ENCODE measurements around the gene FOXR1. TPM values are rescaled to one million over a fixed set of nuclear protein-coding genes. Genes with fewer than 3 reads are reported as not detected.

The FOXR1 gene
- total and polyA plus RNA-seq, 2 of the 8 experiments (the other 6 are each of a cell fraction or from before 2014, with no cell fraction given), result not detected

GRCh38 chr11:119030029-119030328, 58.4 kb downstream of the FOXR1 start:
- H3K4me2 ChIP-seq (ENCODE audit: insufficient read depth in 1 of 2, low read depth in 2 of 2, low read length in 2 of 2), result peak overlapping the region; percentile 81 to 82
- H2AK5ac ChIP-seq (ENCODE audit: low read depth, low read length), result no peak overlapping the region
- peak overlapping the region; percentile 91 for H3K18ac ChIP-seq (ENCODE audit: extremely low read depth, low read length)
- no peak overlapping the region for H2BK15ac ChIP-seq (ENCODE audit: low read length)
- DNase-seq (ENCODE audit: low read depth in 1 of 2, low spot score in 2 of 2) (no peak), FAIRE-seq (no peak)
- H2AFZ ChIP-seq (ENCODE audit: low read length), result no peak overlapping the region
- ChIA-PET POLR2A (ENCODE audit: partially characterized antibody) (interaction anchor here (0.9 to 9.7 kb wide), 10 partner anchors 12 to 239 kb away, joined by 3 to 224 read pairs (median 5); partner anchors contain the start of genes DDX6, DPAGT1, HYOU1 and RPS25), CTCF (ENCODE audit: partially characterized antibody) (interaction anchor here (0.9 to 3.1 kb wide), 7 partner anchors 9 to 53 kb away, joined by 3 to 12 read pairs (median 3); partner anchors contain the start of genes RPS25, TRAPPC4 and VPS11)
- peaks cover 7% of the 10 kb centered on the region; the same call in 1 of the 2 replicates for H3K23me2 ChIP-seq (ENCODE audit: low read depth, low read length)
- WGBS, 2 experiments (ENCODE audit: extremely low coverage in 1 of 2, insufficient coverage in 1 of 2, insufficient read length in 1 of 2, insufficient replicate concordance in 2 of 2, low coverage in 1 of 2, low lambda C conversion rate in 2 of 2, missing lambda C conversion rate in 1 of 2), result 4% methylated on average over 13 of the region's 13 CpGs; no CpG with 5 or more reads in 1 of the 2 experiments
- H3K36me3 ChIP-seq (ENCODE audit: control insufficient read depth in 2 of 4, insufficient read depth in 4 of 4, low read length in 3 of 4), result peaks cover 6 to 36% (median 14%) of the 10 kb centered on the region in 4 experiments
- H2BK20ac ChIP-seq (ENCODE audit: low read length), result no peak overlapping the region
- no peak overlapping the region for H4K5ac ChIP-seq (ENCODE audit: insufficient read length, low read depth, low read length)
- no peak overlapping the region for H2BK120ac ChIP-seq (replicated peaks; ENCODE audit: low read depth, low read length)
- peak overlapping the region; percentile 93 for H3K56ac ChIP-seq (replicated peaks; ENCODE audit: insufficient read length, low read depth, low read length)
- H2BK12ac ChIP-seq (ENCODE audit: low read depth, low read length), result no peak overlapping the region
- H4K8ac ChIP-seq (ENCODE audit: extremely low read depth, insufficient read depth, low read length), result peak overlapping the region; percentile 47; the same call in 1 of the 2 replicates
- H3K14ac ChIP-seq (ENCODE audit: insufficient read length), result no peak overlapping the region
- no peak overlapping the region for H4K91ac ChIP-seq (replicated peaks; ENCODE audit: insufficient read length, low read length)
- H3K79me2 ChIP-seq (ENCODE audit: control insufficient read depth in 1 of 2, insufficient read depth in 2 of 2, low read length in 2 of 2), result peaks cover 0 to 19% of the 10 kb centered on the region in 2 experiments; a peak in 1 of 4 replicates
- H2BK5ac ChIP-seq (ENCODE audit: low read depth, low read length), result peak overlapping the region; percentile 98; the same call in 1 of the 2 replicates
- peaks cover 3 to 13% of the 10 kb centered on the region in 2 experiments for H4K20me1 ChIP-seq (replicated peaks in 1 of 2; ENCODE audit: control insufficient read depth in 1 of 2, insufficient read depth in 2 of 2, low read length in 2 of 2)
- peak overlapping the region; percentile 64 to 84 (median 74) for H3K4me3 ChIP-seq (ENCODE audit: extremely low read depth in 1 of 4, insufficient read depth in 2 of 4, low read depth in 3 of 4, low read length in 4 of 4)
- no peak overlapping the region for H3K23ac ChIP-seq (ENCODE audit: insufficient read length)
- TF ChIP-seq EZH2 (IDR thresholded peaks at IDR 0.05; ENCODE audit: low read depth, low read length, severe bottlenecking) (no peak), SAP30 (IDR thresholded peaks at IDR 0.05; ENCODE audit: insufficient read depth, insufficient replicate concordance, low read length) (no peak), ATF2 (IDR thresholded peaks at IDR 0.05; ENCODE audit: low read length) (no peak), CEBPB (IDR thresholded peaks at IDR 0.05; ENCODE audit: low read depth, low read length) (no peak), POU5F1 (IDR thresholded peaks at IDR 0.05; ENCODE audit: low read depth, low read length) (no peak), JUND (IDR thresholded peaks at IDR 0.05; ENCODE audit: low read length) (no peak)
- no peak overlapping the region for H3K4ac ChIP-seq (replicated peaks; ENCODE audit: insufficient read length, low read depth, low read length)
- peak overlapping the region; percentile 89; the same call in 1 of the 2 replicates for H3K27ac ChIP-seq (ENCODE audit: low read depth, low read length)
- no peaks in the 10 kb centered on the region for H3K9me3 ChIP-seq (ENCODE audit: insufficient read depth in 2 of 2, low read depth in 1 of 2, low read length in 1 of 2)
- H3K79me1 ChIP-seq (ENCODE audit: low read depth, low read length), result peaks cover 15% of the 10 kb centered on the region
- H3K4me1 ChIP-seq (replicated peaks in 1 of 4; ENCODE audit: control insufficient read depth in 3 of 4, insufficient read depth in 4 of 4, low read length in 3 of 4), result peaks cover 6 to 13% (median 10%) of the 10 kb centered on the region in 4 experiments
- no peaks in the 10 kb centered on the region for H3K27me3 ChIP-seq (replicated peaks in 1 of 4; ENCODE audit: control insufficient read depth in 3 of 4, extremely low read depth in 1 of 4, insufficient read depth in 3 of 4, low read length in 3 of 4)
- peak overlapping the region; percentile 56 to 98 (median 92); a peak in 6 of 7 replicates for H3K9ac ChIP-seq (replicated peaks in 1 of 4; ENCODE audit: extremely low read depth in 1 of 4, low read depth in 3 of 4, low read length in 3 of 4)

Measured in H1 (cell line).